A673 (cell line): ENCODE results near the gene EMID1. TPM values are rescaled to one million over a fixed set of nuclear protein-coding genes. Genes with fewer than 3 reads are reported as not detected.
"Not testable (repeated sequence)": the region's sequence is repeated elsewhere in the genome, so short reads cannot be mapped to it uniquely, and the experiment has no call there.

Experiments used
- BruUV-seq: library from RNA; stranded (reverse); fragments of 400-500 nt; replicated peaks from 2 replicates; lab custom pipeline; 2021; lab: Mats Ljungman, UMichigan
- CTCF ChIA-PET: fragments of 300-600 bp; sonication (Branson Sonifier 250); formaldehyde crosslinking; loops from one replicate; lab custom pipeline; 2022; ENCODE audit warnings: antibody characterized with exemption; lab: Charles Lee
- POLR2A ChIA-PET: fragments of 300-600 bp; sonication (Branson Sonifier 250); formaldehyde crosslinking; loops from one replicate; lab custom pipeline; 2022; ENCODE audit warnings: antibody characterized with exemption; ENCODE audit not compliant: low non-redundant PET; lab: Charles Lee
- DNase-seq: peaks from one replicate; pipeline ENCODE4 v3.0.0-alpha.2; 2015; ENCODE audit warnings: low spot score
- H3K27ac ChIP-seq: fragments of 200-600 bp; sonication (generic); 2 replicates; pipeline ENCODE4 v1.5.1; 2016; ENCODE audit warnings: mixed run types, low read depth, mild to moderate bottlenecking, mixed read lengths, antibody characterized with exemption, low read length; ENCODE audit not compliant: poor library complexity, severe bottlenecking
- H3K27me3 ChIP-seq: fragments of 200-600 bp; sonication (generic); replicated peaks from 2 replicates; pipeline ENCODE4 v1.6.1; 2017; ENCODE audit warnings: mixed run types, low read depth, mild to moderate bottlenecking, mixed read lengths, antibody characterized with exemption, low read length; ENCODE audit not compliant: insufficient read depth, poor library complexity
- H3K36me3 ChIP-seq: fragments of 200-600 bp; sonication (generic); 2 replicates; pipeline ENCODE4 v1.6.1; 2016; ENCODE audit warnings: mixed run types, mild to moderate bottlenecking, mixed read lengths, antibody characterized with exemption, low read length; ENCODE audit not compliant: insufficient read depth, poor library complexity, severe bottlenecking
- H3K4me1 ChIP-seq: fragments of 200-600 bp; sonication (generic); 2 replicates; pipeline ENCODE4 v1.6.1; 2017; ENCODE audit warnings: mixed run types, mild to moderate bottlenecking, mixed read lengths, antibody characterized with exemption, low read length; ENCODE audit not compliant: insufficient read depth, poor library complexity, severe bottlenecking
- H3K4me3 ChIP-seq: fragments of 200-600 bp; sonication (generic); 2 replicates; pipeline ENCODE4 v1.5.1; 2016; ENCODE audit warnings: low read depth, mixed run types, mild to moderate bottlenecking, mixed read lengths, low read length; ENCODE audit not compliant: poor library complexity, severe bottlenecking
- H3K9me3 ChIP-seq: fragments of 200-600 bp; sonication (generic); 2 replicates; pipeline ENCODE4 v1.6.1; 2016; ENCODE audit warnings: mixed run types, low read depth, mild to moderate bottlenecking, mixed read lengths, antibody characterized with exemption, low read length; ENCODE audit not compliant: poor library complexity, severe bottlenecking
- EZH2 ChIP-seq: fragments of 200-600 bp; sonication (generic); IDR thresholded peaks from 2 replicates; pipeline ENCODE4 v1.6.1; 2017; ENCODE audit warnings: borderline replicate concordance, low read depth, mild to moderate bottlenecking, mixed read lengths, antibody characterized with exemption, low read length; ENCODE audit not compliant: poor library complexity, severe bottlenecking
- intact Hi-C: fragments of 100-400 bp; cut with micrococcal nuclease; formaldehyde crosslinking; loops from one replicate; pipeline ENCODE4 v1.10.0; 2022; ENCODE audit not compliant: unreplicated experiment
- total RNA-seq: library from RNA; stranded (reverse); gene quantifications from 2 replicates; pipeline ENCODE4 v1.2.3, GENCODE V29; 2021
- TF ChIP-seq, protein P1 (sequence below): fragments of 300-800, 200-600 bp; sonication (generic); conservative IDR thresholded peaks from 2 replicates; pipeline ENCODE4 v1.5.1; 2017; ENCODE audit warnings: low read depth, mild to moderate bottlenecking, antibody characterized with exemption, low read length, moderate library complexity, mixed read lengths

The EMID1 gene
- total RNA-seq, 1 experiment from 2014 or later, result not detected

DNA sequence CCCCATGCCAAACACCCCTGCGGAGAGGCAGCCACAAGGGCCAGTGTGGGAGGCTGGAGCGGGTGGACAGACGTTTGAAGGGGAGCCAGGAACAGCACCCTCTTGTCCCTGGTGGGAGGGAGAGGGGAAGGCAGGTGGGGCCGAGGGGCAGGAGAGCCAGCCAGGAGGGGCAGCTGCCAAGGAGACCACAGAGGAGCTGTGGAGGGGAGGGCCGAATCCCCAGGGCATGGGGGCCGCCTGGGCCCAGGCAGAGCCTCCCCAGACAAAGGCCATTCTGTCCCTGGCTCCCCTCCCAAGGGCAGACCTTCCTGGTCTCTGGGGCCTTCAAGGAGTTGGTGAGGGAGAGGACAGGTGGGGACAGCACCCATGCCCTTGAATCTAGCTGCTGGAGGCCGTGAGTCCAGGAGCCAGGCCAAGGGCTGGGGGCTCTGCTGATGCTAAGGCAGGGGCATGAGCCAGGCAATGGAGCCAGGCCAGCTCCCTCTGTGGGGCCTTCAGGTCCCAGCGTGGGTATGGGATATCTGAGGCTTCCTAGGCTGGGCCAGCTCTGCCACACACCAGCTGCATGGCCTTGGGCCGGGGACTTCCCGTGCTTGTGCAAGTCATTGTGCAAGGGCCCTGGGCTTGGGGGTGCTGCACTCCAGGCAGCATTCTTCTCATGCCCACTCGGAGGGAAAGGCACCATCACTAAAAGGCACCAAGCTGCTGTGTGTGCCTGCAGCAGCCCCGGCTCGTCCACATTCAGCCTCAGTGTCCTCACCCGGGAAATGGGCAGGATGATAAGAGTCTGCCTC lies 11.4 kb downstream of the EMID1 start:
- ChIA-PET CTCF (no interaction called here), POLR2A (interaction anchor here (0.5 kb wide), 1 partner anchor 58 kb away, joined by 3 read pairs; no protein-coding TSS in a partner anchor)

DNA sequence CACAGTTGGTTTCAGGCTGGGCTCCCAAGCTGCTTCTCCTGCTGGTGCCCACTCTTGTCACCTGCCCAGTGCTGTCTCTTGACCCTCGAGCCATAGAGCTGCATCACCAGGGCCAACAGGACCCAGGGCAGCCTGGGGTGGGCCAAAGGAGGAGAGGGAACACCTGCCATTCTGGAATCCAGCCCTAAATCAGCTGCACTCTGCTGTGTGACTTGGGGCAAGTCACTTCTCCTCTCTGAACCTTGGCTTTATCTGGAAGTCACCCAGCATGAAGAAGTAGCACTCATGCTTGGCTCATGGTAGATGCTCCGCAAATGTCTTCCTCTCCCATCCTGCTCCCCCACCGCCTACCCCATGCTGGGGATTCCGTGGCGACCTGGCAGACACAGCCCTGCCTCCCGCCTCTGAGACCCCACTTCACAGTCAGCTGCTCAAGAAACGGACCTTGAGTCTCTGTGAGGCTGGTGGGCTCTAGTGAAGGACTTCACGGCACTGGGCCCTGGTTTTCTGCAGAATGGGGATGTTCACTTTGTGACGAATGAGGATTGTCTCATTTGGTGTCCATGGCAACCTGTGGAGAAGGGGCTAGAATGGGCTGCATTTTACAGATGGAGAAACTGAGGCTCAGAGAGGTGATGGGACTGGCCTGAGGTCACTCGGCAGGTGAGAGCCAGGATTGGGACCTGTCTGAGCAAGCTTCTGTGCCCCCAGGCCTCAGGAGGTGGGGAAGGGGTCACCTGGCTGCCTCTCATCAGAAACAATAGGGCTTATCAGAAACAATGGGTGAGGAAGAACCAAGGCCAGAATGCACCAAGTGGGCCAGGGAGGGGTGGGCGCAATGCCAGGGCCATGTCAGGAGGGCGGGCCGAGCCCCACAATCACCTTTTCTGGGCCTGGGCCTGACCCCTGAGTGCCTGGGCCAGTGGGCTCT lies 12.4 kb downstream of the EMID1 start:
- no peak overlapping the region for H3K27ac ChIP-seq
- no peaks in the 10 kb centered on the region for H3K4me1 ChIP-seq
- BruUV-seq, result no TSS peak
- intact Hi-C loops, result no loop called here
- DNase-seq, result no peak
- no peaks in the 10 kb centered on the region for H3K27me3 ChIP-seq
- H3K9me3 ChIP-seq, result no peaks in the 10 kb centered on the region
- ChIA-PET POLR2A (no interaction called here), CTCF (no interaction called here)
- no peak for TF ChIP-seq EZH2
- TF ChIP-seq, protein P1, sequence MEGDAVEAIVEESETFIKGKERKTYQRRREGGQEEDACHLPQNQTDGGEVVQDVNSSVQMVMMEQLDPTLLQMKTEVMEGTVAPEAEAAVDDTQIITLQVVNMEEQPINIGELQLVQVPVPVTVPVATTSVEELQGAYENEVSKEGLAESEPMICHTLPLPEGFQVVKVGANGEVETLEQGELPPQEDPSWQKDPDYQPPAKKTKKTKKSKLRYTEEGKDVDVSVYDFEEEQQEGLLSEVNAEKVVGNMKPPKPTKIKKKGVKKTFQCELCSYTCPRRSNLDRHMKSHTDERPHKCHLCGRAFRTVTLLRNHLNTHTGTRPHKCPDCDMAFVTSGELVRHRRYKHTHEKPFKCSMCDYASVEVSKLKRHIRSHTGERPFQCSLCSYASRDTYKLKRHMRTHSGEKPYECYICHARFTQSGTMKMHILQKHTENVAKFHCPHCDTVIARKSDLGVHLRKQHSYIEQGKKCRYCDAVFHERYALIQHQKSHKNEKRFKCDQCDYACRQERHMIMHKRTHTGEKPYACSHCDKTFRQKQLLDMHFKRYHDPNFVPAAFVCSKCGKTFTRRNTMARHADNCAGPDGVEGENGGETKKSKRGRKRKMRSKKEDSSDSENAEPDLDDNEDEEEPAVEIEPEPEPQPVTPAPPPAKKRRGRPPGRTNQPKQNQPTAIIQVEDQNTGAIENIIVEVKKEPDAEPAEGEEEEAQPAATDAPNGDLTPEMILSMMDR, result no peak
- no peaks in the 10 kb centered on the region for H3K36me3 ChIP-seq
- no peak overlapping the region for H3K4me3 ChIP-seq

More for the DNA sequence above, 11.4 kb downstream of the EMID1 start:
- Histone ChIP-seq H3K4me1 (no peaks in the 10 kb centered on the region), H3K4me3 (no peak overlapping the region), H3K9me3 (no peaks in the 10 kb centered on the region), H3K36me3 (no peaks in the 10 kb centered on the region), H3K27ac (no peak overlapping the region), H3K27me3 (no peaks in the 10 kb centered on the region)
- no TSS peak for BruUV-seq
- intact Hi-C loops, result no loop called here
- no peak for TF ChIP-seq EZH2
- TF ChIP-seq, protein P1, result no peak
- no peak for DNase-seq

DNA sequence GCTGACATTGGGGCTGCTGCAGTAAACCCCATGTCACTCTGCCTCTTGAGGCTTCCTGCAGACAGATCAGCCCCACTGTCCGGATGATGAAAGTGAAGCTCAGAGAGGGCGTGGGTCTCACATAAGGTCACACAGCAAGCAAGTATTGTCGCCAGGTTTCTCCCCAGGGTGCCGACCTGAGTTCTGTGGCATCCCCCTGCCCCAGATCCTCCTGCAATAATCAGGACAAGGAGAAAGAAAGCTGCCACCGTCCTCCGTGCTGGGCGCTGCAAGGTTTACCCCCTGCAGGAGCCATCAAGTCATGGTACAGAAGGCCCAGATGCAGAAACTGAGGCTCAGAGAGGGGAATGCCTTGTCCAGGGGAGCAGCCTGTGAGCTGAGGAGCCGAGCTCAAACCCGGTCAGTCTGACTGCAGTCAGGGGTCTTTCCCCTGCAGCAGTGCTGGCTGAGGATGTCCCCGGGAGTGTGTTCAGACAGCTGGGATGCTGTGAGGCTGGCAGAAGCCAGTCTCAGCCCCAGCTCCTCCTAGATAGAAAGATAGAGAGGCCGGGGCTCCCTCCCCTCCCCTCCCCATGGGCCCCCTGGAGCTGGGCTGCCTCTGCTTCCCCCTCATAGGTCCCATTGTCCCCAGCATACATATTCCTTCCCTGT lies 13.2 kb downstream of the EMID1 start:
- intact Hi-C loops, result no loop called here
- CTCF ChIA-PET, result no interaction called here

DNA sequence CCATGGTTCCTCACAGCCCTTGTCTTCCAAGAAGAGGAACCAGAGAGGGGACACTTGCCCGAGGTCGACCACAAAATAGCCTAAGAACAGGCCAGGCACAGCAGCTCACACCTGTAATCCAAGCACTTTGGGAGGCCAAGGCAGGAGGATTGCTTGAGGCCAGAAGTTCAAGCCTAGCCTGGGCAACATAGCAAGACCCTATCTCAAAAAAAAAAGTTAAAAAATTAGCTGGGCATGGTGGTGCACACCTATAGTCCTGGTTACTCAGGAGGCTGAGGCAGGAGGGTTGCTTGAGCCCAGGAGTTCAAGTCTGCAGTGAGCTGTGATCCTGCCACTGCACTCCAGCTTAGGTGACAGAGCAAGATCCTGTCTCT lies 13.7 kb downstream of the EMID1 start:
- BruUV-seq, H3K27ac ChIP-seq, H3K9me3 ChIP-seq, H3K27me3 ChIP-seq, H3K4me1 ChIP-seq, CTCF ChIA-PET, H3K4me3 ChIP-seq, DNase-seq, intact Hi-C loops, H3K36me3 ChIP-seq: not testable (repeated sequence)
- POLR2A ChIA-PET, result interaction anchor here (0.7 kb wide), 1 partner anchor 745 kb away, joined by 6 read pairs; no protein-coding TSS in a partner anchor

More for the DNA sequence above, 13.2 kb downstream of the EMID1 start:
- no peak for DNase-seq
- no peak overlapping the region for H3K4me3 ChIP-seq
- TF ChIP-seq, protein P1, result no peak
- no peak for TF ChIP-seq EZH2
- H3K36me3 ChIP-seq, result no peaks in the 10 kb centered on the region
- no peak overlapping the region for H3K27ac ChIP-seq
- BruUV-seq, result no TSS peak
- POLR2A ChIA-PET, result interaction anchor here (0.7 kb wide), 1 partner anchor 744 kb away, joined by 6 read pairs; no protein-coding TSS in a partner anchor
- no peaks in the 10 kb centered on the region for H3K4me1 ChIP-seq
- no peaks in the 10 kb centered on the region for H3K9me3 ChIP-seq
- no peaks in the 10 kb centered on the region for H3K27me3 ChIP-seq
